ENCODE results near the gene VPS39. TPM values are rescaled to one million over a fixed set of nuclear protein-coding genes. Genes with fewer than 3 reads are reported as not detected.
A peak's percentile ranks its signal among the peaks of the same experiment; 100 is the strongest.
"Not testable (repeated sequence)": the region's sequence is repeated elsewhere in the genome, so short reads cannot be mapped to it uniquely, and the experiment has no call there.

Gene VPS39
- 49.1 TPM for total RNA-seq (ENCODE audit: insufficient read depth, low replicate concordance)

GRCh38 chr15:42207674-42208579 is at the start of gene VPS39:
Gene VPS39 (minus strand): TSS chr15:42208304. CDS start chr15:42208153, 151 bp downstream.
- DNase-seq (ENCODE audit: low spot score), result peak; percentile 91

GRCh38 chr15:42253300-42253699 is 45.2 kb upstream of the VPS39 start:
- DNase-seq (ENCODE audit: low spot score), result no peak

- DNase-seq (ENCODE audit: low spot score), result no peak
These were observed 32.7 kb upstream of the VPS39 start for GRCh38 chr15:42240823-42241222.

- DNase-seq (ENCODE audit: low spot score), result no peak
These were observed 31.6 kb upstream of the VPS39 start for GRCh38 chr15:42239528-42240182.

- no peak for DNase-seq (ENCODE audit: low spot score)
These were observed 25.0 kb upstream of the VPS39 start for GRCh38 chr15:42233107-42233506.

GRCh38 chr15:42232606-42233005 is 24.5 kb upstream of the VPS39 start:
- DNase-seq (ENCODE audit: low spot score), result no peak

GRCh38 chr15:42231088-42231487 is 23.0 kb upstream of the VPS39 start:
- DNase-seq (ENCODE audit: low spot score), result no peak

GRCh38 chr15:42228981-42229380 is 20.9 kb upstream of the VPS39 start:
- not testable (repeated sequence) for DNase-seq (ENCODE audit: low spot score)

- DNase-seq (ENCODE audit: low spot score), result no peak
These were observed 19.9 kb upstream of the VPS39 start for GRCh38 chr15:42228036-42228435.

GRCh38 chr15:42226648-42227047 is 18.5 kb upstream of the VPS39 start:
- DNase-seq (ENCODE audit: low spot score), result no peak

GRCh38 chr15:42220216-42220615 is 12.1 kb upstream of the VPS39 start:
- no peak for DNase-seq (ENCODE audit: low spot score)

- DNase-seq (ENCODE audit: low spot score), result no peak
These were observed 11.0 kb upstream of the VPS39 start for GRCh38 chr15:42218953-42219592.

GRCh38 chr15:42217568-42217967 is 9.5 kb upstream of the VPS39 start:
- no peak for DNase-seq (ENCODE audit: low spot score)

GRCh38 chr15:42215913-42216829 is 8.1 kb upstream of the VPS39 start:
- DNase-seq (ENCODE audit: low spot score), result no peak

- DNase-seq (ENCODE audit: low spot score), result no peak
These were observed 6.5 kb upstream of the VPS39 start for GRCh38 chr15:42214600-42214999.

GRCh38 chr15:42213511-42213910 is 5.4 kb upstream of the VPS39 start:
- DNase-seq (ENCODE audit: low spot score), result no peak

GRCh38 chr15:42210696-42211095 is 2.6 kb upstream of the VPS39 start:
- DNase-seq (ENCODE audit: low spot score), result no peak

GRCh38 chr15:42206406-42206805 is 1.7 kb downstream of the VPS39 start:
- DNase-seq (ENCODE audit: low spot score), result no peak

- no peak for DNase-seq (ENCODE audit: low spot score)
These were observed 4.2 kb downstream of the VPS39 start for GRCh38 chr15:42203891-42204290.

GRCh38 chr15:42202653-42203052 is 5.5 kb downstream of the VPS39 start:
- no peak for DNase-seq (ENCODE audit: low spot score)

GRCh38 chr15:42201801-42202200 is 6.3 kb downstream of the VPS39 start:
- DNase-seq (ENCODE audit: low spot score), result no peak
